NOMO-1 treated with dmso at 0.1 percent for 144 hours (cell line): Measurements from ENCODE around the gene ARHGAP32.
"Not testable (repeated sequence)": the region's sequence is repeated elsewhere in the genome, so short reads cannot be mapped to it uniquely, and the experiment has no call there.

Experiments
- DNase-seq: peaks from one replicate; lab custom pipeline; 2025; ENCODE audit not compliant: unreplicated experiment; lab: John Stamatoyannopoulos, UW

Gene ARHGAP32

GRCh38 chr11:128937480-128937879 lies 254.6 kb downstream of the ARHGAP32 start:
- DNase-seq: no peak

GRCh38 chr11:128936606-128937251 lies 255.4 kb downstream of the ARHGAP32 start:
- no peak for DNase-seq

DNA sequence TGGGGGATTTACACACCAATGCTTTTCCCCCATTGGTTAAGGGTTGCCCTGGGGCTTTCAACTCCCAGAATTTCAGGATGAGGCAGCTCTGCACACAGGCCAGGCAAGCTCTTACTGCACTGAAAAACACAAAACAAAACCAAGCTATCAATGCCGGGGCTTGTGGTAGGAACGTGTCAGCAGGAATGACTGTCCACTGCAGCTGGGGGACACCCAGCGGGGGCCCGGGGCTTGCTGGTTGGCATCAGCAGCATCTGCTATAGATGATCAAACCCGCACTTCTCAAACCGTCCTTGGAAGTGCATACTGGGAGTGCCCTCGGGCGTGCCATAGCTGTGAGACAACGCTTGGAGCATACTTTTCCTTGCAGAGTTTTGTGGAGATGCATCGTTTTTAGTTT lies 257.2 kb downstream of the ARHGAP32 start:
- DNase-seq: no peak

DNA sequence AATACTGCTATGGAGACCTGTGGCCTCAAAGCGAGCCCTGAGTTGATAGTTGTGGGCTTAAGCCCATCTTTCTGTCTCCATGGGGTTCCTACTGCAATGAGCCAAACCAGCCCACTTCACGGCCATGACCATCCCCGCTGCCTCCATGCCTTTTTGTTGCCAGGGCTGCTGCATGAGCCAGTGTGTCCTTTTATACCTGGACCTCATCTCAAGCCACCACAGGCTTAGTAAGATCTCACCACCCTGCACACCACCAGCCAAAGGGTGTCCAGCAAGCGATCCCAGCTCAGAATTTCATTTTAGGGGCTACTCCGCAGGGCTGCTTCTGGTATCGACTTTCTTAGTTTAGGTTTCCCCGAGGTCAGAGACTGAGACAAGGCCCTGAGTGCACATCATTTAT lies 257.8 kb downstream of the ARHGAP32 start:
- DNase-seq: no peak

- no peak for DNase-seq
Observed at GRCh38 chr11:128933481-128934178, 258.5 kb downstream of the ARHGAP32 start.

GRCh38 chr11:128931668-128932067 lies 260.5 kb downstream of the ARHGAP32 start:
- no peak for DNase-seq

- no peak for DNase-seq
Observed at GRCh38 chr11:128931066-128931465, 261.1 kb downstream of the ARHGAP32 start.

- no peak for DNase-seq
Observed at GRCh38 chr11:128929991-128930390, 262.1 kb downstream of the ARHGAP32 start.

DNA sequence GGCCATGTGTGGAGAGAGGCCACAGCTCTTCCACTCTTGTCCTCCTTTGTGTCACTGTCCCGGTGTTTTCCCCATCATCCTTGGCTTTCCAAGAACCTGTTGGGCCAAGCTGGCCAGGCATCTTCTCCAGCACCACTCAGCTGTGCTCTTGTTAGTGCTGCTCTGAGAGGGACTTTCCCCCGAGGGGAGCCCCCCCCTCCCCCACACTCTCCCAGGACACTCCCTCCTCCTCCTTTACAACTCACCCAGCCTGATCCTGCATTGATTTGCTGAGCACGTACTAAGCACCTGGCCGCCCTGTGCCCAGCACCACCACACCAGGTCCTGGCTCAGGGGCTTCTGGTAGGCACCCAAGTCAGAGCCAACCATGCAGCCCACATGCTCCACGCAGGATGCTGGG lies 262.7 kb downstream of the ARHGAP32 start:
- no peak for DNase-seq

GRCh38 chr11:128928400-128928799 lies 263.7 kb downstream of the ARHGAP32 start:
- DNase-seq: no peak

DNA sequence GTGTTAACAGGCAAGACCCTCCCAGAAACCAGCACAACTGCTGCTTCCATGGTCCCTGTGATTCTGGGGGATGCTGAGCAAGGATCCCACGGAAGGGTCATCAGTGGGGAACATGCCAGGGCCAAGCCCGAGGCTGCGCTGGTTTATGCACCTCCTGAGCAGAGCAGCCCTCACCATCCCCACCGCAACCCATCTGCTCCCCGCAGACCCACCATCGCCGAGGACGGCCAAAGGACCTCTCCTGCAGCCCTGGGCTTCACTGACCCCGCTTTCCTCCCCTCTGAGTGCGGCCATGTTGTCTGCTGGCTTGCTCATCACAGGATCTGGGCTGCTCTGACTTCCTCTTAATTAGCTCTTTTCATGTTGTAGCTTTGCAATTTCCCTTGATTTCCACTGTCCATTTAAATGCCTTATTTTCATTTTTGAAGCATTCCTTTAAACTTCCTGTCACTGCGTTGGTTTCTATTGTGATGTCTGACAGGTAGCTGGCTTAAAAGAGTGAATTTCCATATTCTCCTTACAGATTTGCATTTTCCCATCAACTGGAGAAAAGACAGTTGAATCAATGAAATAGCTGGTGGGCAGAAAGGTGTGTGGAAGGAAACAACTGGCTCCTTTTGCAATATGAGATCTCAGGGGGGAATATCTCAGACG lies 264.3 kb downstream of the ARHGAP32 start:
- DNase-seq: no peak

GRCh38 chr11:128927108-128927461 lies 265.0 kb downstream of the ARHGAP32 start:
- no peak for DNase-seq

GRCh38 chr11:128926437-128927107 lies 265.6 kb downstream of the ARHGAP32 start:
- no peak for DNase-seq

DNA sequence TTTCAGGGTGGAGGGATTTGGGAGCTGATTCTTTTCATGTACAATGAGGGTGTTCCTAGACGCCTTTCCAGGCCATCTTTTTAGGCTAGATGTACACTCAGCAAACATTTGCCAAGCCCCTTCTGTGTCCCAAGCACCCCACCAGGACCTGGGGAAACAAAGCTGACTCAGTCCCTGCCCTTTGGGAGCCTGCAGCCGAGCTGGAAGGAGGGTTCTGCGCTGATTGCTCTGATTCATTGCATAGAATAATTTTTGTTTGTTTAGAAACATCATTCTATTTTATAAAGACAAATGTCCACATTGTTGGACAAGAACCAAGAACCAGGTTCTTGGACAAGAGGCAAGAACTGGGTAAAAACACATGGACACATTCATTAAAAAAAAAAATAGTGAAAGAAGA lies 266.1 kb downstream of the ARHGAP32 start:
- DNase-seq: no peak

DNA sequence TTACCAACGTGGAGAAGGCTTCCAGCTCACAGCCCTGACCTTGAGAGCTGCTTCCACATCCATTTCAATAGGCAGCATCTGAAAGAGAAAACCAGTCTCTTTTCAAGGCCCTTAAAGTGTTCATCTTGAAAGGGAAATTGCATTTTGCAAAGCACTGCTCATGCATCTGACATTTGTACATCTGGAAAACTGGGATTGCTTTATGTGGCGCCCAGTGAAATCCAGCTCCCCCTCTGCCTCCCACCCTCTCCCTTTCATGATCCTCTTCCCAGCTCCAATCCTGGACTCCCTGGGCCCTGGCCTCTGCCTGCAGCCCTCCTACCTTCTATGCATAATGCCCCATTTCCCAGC lies 266.9 kb downstream of the ARHGAP32 start:
- DNase-seq: no peak

GRCh38 chr11:128924510-128925249 lies 267.4 kb downstream of the ARHGAP32 start:
- DNase-seq: no peak

DNA sequence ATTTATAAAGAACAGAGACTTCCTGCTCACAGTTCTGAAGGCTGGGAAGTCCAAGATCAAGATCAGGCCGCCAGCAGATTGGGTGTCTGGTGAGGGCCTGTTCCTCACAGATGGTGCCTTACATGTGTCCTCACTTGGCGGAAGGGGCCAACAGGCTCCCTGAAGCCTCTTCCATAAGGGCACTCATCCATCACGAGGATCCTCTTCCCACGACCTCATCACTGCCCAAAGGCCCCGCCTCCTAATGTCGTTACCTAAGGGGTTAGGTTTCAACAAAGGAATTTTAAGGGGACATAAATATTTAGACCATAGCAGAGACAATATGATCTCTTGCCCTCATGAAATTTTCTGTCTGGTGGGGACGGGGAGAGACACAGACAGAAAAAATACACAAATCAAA lies 268.0 kb downstream of the ARHGAP32 start:
- DNase-seq: no peak

- no peak for DNase-seq
Observed at GRCh38 chr11:128921793-128922192, 270.3 kb downstream of the ARHGAP32 start.

DNA sequence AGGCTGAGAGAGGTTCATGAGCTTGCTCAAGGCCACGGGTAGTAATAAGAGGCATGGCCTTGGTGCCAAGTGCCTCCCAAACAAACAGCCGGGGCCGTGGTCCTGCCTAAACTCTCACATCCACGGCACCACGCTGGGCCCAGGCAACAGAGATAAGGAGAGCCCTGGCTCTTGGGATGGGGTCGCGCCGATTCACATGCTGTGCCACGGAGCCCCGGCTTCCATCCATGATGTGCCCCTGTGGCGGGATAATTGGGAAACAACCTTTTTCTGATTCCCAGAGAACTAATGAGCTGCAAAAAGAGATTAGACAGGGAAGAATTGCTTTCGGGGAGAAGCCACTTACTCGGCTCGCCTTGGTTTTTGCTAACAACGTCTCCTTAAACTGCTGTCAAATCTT lies 271.5 kb downstream of the ARHGAP32 start:
- no peak for DNase-seq

DNA sequence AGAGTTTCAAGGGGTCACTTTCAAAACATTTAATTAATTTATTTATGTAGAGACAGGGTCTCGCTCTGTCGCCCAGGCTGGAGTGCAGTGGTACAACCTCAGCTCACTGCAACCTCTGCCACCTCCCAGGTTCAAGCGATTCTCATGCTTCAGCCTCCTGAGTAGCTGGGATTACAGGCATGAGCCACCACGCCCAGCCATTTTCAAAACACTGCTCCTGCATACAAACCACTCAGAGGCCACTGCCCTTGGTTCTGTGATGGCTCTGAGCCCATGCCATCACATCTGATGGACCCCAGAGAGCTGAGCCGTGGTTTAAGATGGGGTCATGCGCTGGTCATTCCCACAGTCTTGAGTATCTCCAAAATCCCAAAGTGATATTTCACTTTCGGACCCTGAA lies 272.5 kb downstream of the ARHGAP32 start:
- DNase-seq: not testable (repeated sequence)

DNA sequence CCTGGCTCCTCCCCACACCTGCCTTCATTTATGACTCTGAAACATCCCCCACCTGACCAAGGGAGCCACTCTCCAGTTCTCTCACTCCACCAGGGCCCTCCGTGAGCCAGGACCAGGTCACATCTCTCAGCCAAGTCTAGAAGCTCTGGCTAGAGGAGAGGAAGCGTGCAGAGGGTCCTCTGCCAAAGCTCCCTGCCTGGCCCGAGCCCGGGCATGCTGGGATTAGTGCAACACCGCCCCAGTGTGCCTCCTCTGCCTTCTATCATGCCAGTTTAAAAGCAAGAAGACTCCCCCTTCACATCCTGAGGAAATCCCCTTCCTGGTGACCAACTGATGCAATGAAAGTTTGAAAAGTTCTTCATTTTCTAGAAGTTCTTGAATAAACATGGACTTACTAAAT lies 272.9 kb downstream of the ARHGAP32 start:
- DNase-seq: no peak
